ENCODE data around the gene PTPRN2.

DNA sequence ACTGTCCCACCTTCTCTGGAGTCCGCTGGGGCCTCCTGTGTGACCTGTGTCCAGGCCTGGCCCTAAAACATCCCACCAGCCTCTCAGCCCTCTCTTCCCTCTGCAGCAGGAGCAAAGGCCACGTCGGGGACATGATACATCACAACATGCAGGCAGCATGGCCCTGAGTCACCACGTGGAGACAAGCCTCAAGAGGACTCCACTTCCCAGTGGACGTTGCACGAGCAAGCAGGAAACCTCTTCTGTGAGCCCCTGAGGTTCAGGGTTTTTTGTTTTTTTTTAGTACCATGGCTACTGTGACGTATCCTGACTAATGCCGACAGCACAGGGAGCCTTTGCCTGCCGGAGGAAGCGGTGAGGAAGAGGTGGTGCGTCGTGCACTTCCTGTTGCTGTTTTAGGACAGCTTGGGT is 1084.9 kb downstream of the PTPRN2 start:
- TF ChIP-seq, protein P1, sequence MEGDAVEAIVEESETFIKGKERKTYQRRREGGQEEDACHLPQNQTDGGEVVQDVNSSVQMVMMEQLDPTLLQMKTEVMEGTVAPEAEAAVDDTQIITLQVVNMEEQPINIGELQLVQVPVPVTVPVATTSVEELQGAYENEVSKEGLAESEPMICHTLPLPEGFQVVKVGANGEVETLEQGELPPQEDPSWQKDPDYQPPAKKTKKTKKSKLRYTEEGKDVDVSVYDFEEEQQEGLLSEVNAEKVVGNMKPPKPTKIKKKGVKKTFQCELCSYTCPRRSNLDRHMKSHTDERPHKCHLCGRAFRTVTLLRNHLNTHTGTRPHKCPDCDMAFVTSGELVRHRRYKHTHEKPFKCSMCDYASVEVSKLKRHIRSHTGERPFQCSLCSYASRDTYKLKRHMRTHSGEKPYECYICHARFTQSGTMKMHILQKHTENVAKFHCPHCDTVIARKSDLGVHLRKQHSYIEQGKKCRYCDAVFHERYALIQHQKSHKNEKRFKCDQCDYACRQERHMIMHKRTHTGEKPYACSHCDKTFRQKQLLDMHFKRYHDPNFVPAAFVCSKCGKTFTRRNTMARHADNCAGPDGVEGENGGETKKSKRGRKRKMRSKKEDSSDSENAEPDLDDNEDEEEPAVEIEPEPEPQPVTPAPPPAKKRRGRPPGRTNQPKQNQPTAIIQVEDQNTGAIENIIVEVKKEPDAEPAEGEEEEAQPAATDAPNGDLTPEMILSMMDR (conservative IDR thresholded peaks at IDR 0.05 in 1 of 2, IDR thresholded peaks at IDR 0.05 in 1 of 2; ENCODE audit: extremely low read depth in 1 of 2, insufficient read depth in 1 of 2, low read depth in 1 of 2, low read length in 2 of 2) = no peak
- TF ChIP-seq EZH2 (IDR thresholded peaks at IDR 0.05; ENCODE audit: borderline replicate concordance, low read length) = no peak

All from mammary epithelial cell (primary cell).